PC-3 (cell line): ENCODE measurements around the gene AQP3. TPM values are rescaled to one million over a fixed set of nuclear protein-coding genes. Genes with fewer than 3 reads are reported as not detected.
A peak's percentile ranks its signal among the peaks of the same experiment; 100 is the strongest.

Experiments used
- ATAC-seq: fragments of 200-7000 bp; cut with Tn5 transposase; 2 replicates; pipeline ENCODE4 v1.9.1; 2020; ENCODE audit warnings: mild to moderate bottlenecking, moderate library complexity
- BruUV-seq: library from RNA; stranded (reverse); fragments of 400-500 nt; replicated peaks from 2 replicates; lab custom pipeline; 2021; lab: Mats Ljungman, UMichigan
- CTCF ChIA-PET: fragments of 300-600 bp; sonication (Branson Sonifier 250); formaldehyde crosslinking; loops from one replicate; lab custom pipeline; 2022; ENCODE audit warnings: antibody characterized with exemption; lab: Charles Lee
- POLR2A ChIA-PET: fragments of 300-600 bp; sonication (Branson Sonifier 250); formaldehyde crosslinking; loops from one replicate; lab custom pipeline; 2022; ENCODE audit warnings: antibody characterized with exemption; ENCODE audit not compliant: unreplicated experiment; lab: Charles Lee
- DNase-seq: peaks from one replicate; pipeline ENCODE4 v3.0.0-alpha.2; 2015
- H2AFZ ChIP-seq: fragments of 300-600 bp; sonication (generic); 2 replicates; pipeline ENCODE4 v1.6.0; 2016; ENCODE audit warnings: antibody characterized with exemption, low read length
- H3F3A ChIP-seq: fragments of 300-600 bp; sonication (generic); one replicate; pipeline ENCODE4 v1.6.0; 2017; ENCODE audit warnings: antibody characterized with exemption, low read length, control low read depth, mild to moderate bottlenecking; ENCODE audit not compliant: unreplicated experiment
- H3K27ac ChIP-seq: fragments of 300-600 bp; sonication (generic); 2 replicates; pipeline ENCODE4 v1.5.1; 2016; ENCODE audit warnings: mild to moderate bottlenecking, low read length
- H3K27me3 ChIP-seq: fragments of 300-600 bp; sonication (generic); 2 replicates; pipeline ENCODE4 v1.6.1; 2016; ENCODE audit warnings: low read length, mixed read lengths
- H3K36me3 ChIP-seq: fragments of 300-600 bp; sonication (generic); 2 replicates; pipeline ENCODE4 v1.6.1; 2016; ENCODE audit warnings: low read depth, mixed run types, low read length, mixed read lengths
- H3K4me1 ChIP-seq: fragments of 300-600 bp; sonication (generic); 2 replicates; pipeline ENCODE4 v1.5.1; 2016; ENCODE audit warnings: low read length; ENCODE audit not compliant: insufficient read depth
- H3K4me2 ChIP-seq: fragments of 300-600 bp; sonication (generic); 2 replicates; pipeline ENCODE4 v1.6.0; 2016; ENCODE audit warnings: low read length
- H3K4me3 ChIP-seq: fragments of 300-600 bp; sonication (generic); 2 replicates; pipeline ENCODE4 v1.5.1; 2016; ENCODE audit warnings: mild to moderate bottlenecking, low read length, mixed read lengths
- H3K79me2 ChIP-seq: fragments of 300-600 bp; sonication (generic); 2 replicates; pipeline ENCODE4 v1.6.1; 2017; ENCODE audit warnings: low read length, mixed read lengths
- H3K9ac ChIP-seq: fragments of 300-600 bp; sonication (generic); 2 replicates; pipeline ENCODE4 v1.6.0; 2016; ENCODE audit warnings: mild to moderate bottlenecking, low read length
- H3K9me2 ChIP-seq: fragments of 300-600 bp; sonication (generic); replicated peaks from 2 replicates; pipeline ENCODE4 v1.6.1; 2016; ENCODE audit warnings: mixed run types, low read length, mixed read lengths
- H3K9me3 ChIP-seq: fragments of 300-600 bp; sonication (generic); 2 replicates; pipeline ENCODE4 v1.6.1; 2016; ENCODE audit warnings: low read length, mixed read lengths
- H4K20me1 ChIP-seq: fragments of 300-600 bp; sonication (generic); 2 replicates; pipeline ENCODE4 v1.6.1; 2016; ENCODE audit warnings: low read length, mixed read lengths
- CTCF ChIP-seq: fragments of 300-600 bp; sonication (generic); conservative IDR thresholded peaks from 2 replicates; pipeline ENCODE4 v1.5.1; 2017; ENCODE audit warnings: antibody characterized with exemption, low read depth, mild to moderate bottlenecking, low read length
- EZH2 ChIP-seq: fragments of 300-600 bp; sonication (generic); IDR thresholded peaks from one replicate; pipeline ENCODE4 v1.6.1; 2017; ENCODE audit warnings: antibody characterized with exemption, mild to moderate bottlenecking, low read length; ENCODE audit not compliant: unreplicated experiment
- EZH2phosphoT487 ChIP-seq: fragments of 300-600 bp; sonication (generic); IDR thresholded peaks from 2 replicates; pipeline ENCODE4 v1.6.1; 2018; ENCODE audit warnings: mild to moderate bottlenecking, antibody characterized with exemption, low read length, borderline replicate concordance
- intact Hi-C: fragments of 100-400 bp; cut with micrococcal nuclease; formaldehyde crosslinking; loops from 2 replicates; pipeline ENCODE4 v1.9.0; 2023
- total RNA-seq: library from RNA; depleted of rRNA; stranded (reverse); fragments of >200 nt; gene quantifications from 2 replicates; pipeline ENCODE4 v1.2.3, GENCODE V29; 2014

AQP3 gene
- total RNA-seq, 1 experiment from 2014 or later, result 5.1 TPM

GRCh38 chr9:33453286-33453860 lies 6.0 kb upstream of the AQP3 start:
- no peak overlapping the region for H2AFZ ChIP-seq
- BruUV-seq, result no TSS peak
- no peaks in the 10 kb centered on the region for H3F3A ChIP-seq
- peak overlapping the region; percentile 8; the same call in 1 of the 2 replicates for H3K4me2 ChIP-seq
- ChIA-PET POLR2A (no interaction called here), CTCF (interaction anchor here (0.5 to 1.2 kb wide), 11 partner anchors 14 to 219 kb away, joined by 3 to 10 read pairs (median 4); partner anchors contain the start of gene NOL6)
- ATAC-seq (no peak), DNase-seq (no peak)
- no peaks in the 10 kb centered on the region for H3K9me3 ChIP-seq
- 0 out of 2 replicates have a peak overlapping the region, but pooled peaks have one; percentile 5 for H3K9ac ChIP-seq
- H3K79me2 ChIP-seq, result no peaks in the 10 kb centered on the region
- H3K36me3 ChIP-seq, result no peaks in the 10 kb centered on the region
- intact Hi-C loops, result no loop called here
- H4K20me1 ChIP-seq, result no peaks in the 10 kb centered on the region
- H3K27me3 ChIP-seq, result no peaks in the 10 kb centered on the region
- H3K4me3 ChIP-seq, result no peak overlapping the region
- H3K9me2 ChIP-seq, result no peaks in the 10 kb centered on the region
- TF ChIP-seq CTCF, result no peak
- no peak for TF ChIP-seq EZH2
- TF ChIP-seq EZH2phosphoT487, result no peak
- peaks cover 10% of the 10 kb centered on the region for H3K4me1 ChIP-seq
- peak overlapping the region; percentile 45 for H3K27ac ChIP-seq

GRCh38 chr9:33452828-33453271 lies 5.5 kb upstream of the AQP3 start:
- BruUV-seq, result no TSS peak

More at GRCh38 chr9:33452828-33453271, 5.5 kb upstream of the AQP3 start:
- TF ChIP-seq CTCF, result peak; percentile 88
- TF ChIP-seq EZH2, result no peak
- TF ChIP-seq EZH2phosphoT487, result no peak
- H3K4me2 ChIP-seq, result peak overlapping the region; percentile 8; the same call in 1 of the 2 replicates
- peaks cover 7% of the 10 kb centered on the region for H3K4me1 ChIP-seq
- no peaks in the 10 kb centered on the region for H3K36me3 ChIP-seq
- H3K27ac ChIP-seq, result peak overlapping the region; percentile 45
- no peak overlapping the region for H2AFZ ChIP-seq
- no peaks in the 10 kb centered on the region for H3K9me2 ChIP-seq
- intact Hi-C loops, result no loop called here
- ChIA-PET POLR2A (no interaction called here), CTCF (interaction anchor here (0.5 to 1.2 kb wide), 11 partner anchors 14 to 219 kb away, joined by 3 to 10 read pairs (median 4); partner anchors contain the start of gene NOL6)
- no peaks in the 10 kb centered on the region for H3F3A ChIP-seq
- H4K20me1 ChIP-seq, result no peaks in the 10 kb centered on the region
- no peak overlapping the region for H3K4me3 ChIP-seq
- 0 out of 2 replicates have a peak overlapping the region, but pooled peaks have one; percentile 5 for H3K9ac ChIP-seq
- H3K27me3 ChIP-seq, result no peaks in the 10 kb centered on the region
- DNase-seq (peak; percentile 86), ATAC-seq (peak; percentile 96)
- H3K9me3 ChIP-seq, result no peaks in the 10 kb centered on the region
- no peaks in the 10 kb centered on the region for H3K79me2 ChIP-seq
